Upper lobe of left lung (tissue), 6 donors: ENCODE measurements around the gene CAMK2G. TPM values are rescaled to one million over a fixed set of nuclear protein-coding genes. Genes with fewer than 3 reads are reported as not detected.

Source experiments
- ATAC-seq, 2 donors: fragments of 200-7000 bp; cut with Tn5 transposase; one replicate each; pipeline ENCODE4 v1.9.1; 2022; ENCODE audit warnings: mild to moderate bottlenecking in 2 of 2, moderate library complexity in 2 of 2; ENCODE audit not compliant: low FRiP score in 2 of 2
- DNase-seq, 2 donors: peaks; one replicate each; pipeline ENCODE4 v3.0.0-alpha.2; 2019 to 2020
- H3K27ac ChIP-seq, 4 donors: fragments of 200-600 bp; sonication (generic); one replicate each; pipeline ENCODE4 v1.5.1; 2016 to 2019
- H3K27me3 ChIP-seq, 4 donors: fragments of 200-600 bp; sonication (generic); one replicate each; pipeline ENCODE4 v1.5.1; 2017 to 2019
- H3K36me3 ChIP-seq, 4 donors: fragments of 200-600 bp; sonication (generic); one replicate each; pipeline ENCODE4 v1.5.1; 2016 to 2019
- H3K4me1 ChIP-seq, 4 donors: fragments of 200-600 bp; sonication (generic); one replicate each; pipeline ENCODE4 v1.5.1; 2018 to 2019
- H3K4me3 ChIP-seq, 4 donors: fragments of 200-600 bp; sonication (generic); one replicate each; pipeline ENCODE4 v1.5.1; 2017 to 2019; ENCODE audit warnings: mild to moderate bottlenecking in 2 of 4, moderate library complexity in 1 of 4
- H3K9me3 ChIP-seq, 4 donors: fragments of 200-600 bp; sonication (generic); one replicate each; pipeline ENCODE4 v1.5.1; 2018 to 2019
- EP300 ChIP-seq, 4 donors: sonication (generic); formaldehyde crosslinking; IDR thresholded peaks; one replicate each; pipeline ENCODE4 v1.5.1; 2017; ENCODE audit warnings: antibody characterized with exemption in 4 of 4, control low read depth in 2 of 4
- POLR2A ChIP-seq, 4 donors: fragments of 450-650 bp; IDR thresholded peaks; one replicate each; pipeline ENCODE4 v1.5.1; 2016 to 2017; ENCODE audit warnings: antibody characterized with exemption in 4 of 4, mild to moderate bottlenecking in 2 of 4
- POLR2AphosphoS5 ChIP-seq, 2 donors: sonication (generic); formaldehyde crosslinking; IDR thresholded peaks; one replicate each; pipeline ENCODE4 v1.5.1; 2017; ENCODE audit warnings: antibody characterized with exemption in 2 of 2
- WGBS, 2 donors: methylation state at CpG; one replicate each; pipeline ENCODE4 v1.1.5; 2017 to 2018; 5-methylcytosine and 5-hydroxymethylcytosine counted together
- total RNA-seq, 6 donors: library from RNA; depleted of rRNA in 4 of 6; stranded (reverse); fragments of >200 nt in 4 of 6; gene quantifications; one replicate each; pipeline versions ENCODE4 v1.1.0 to v1.2.1, GENCODE V29; 2016 to 2021
- TF ChIP-seq, protein P1 (sequence below), 6 experiments: fragments of 450-650 bp in 4 of 6; fragments of 200-600 bp in 2 of 6; sonication (generic) in 2 of 6; IDR thresholded peaks; one replicate each; pipeline ENCODE4 v1.5.1; 2016 to 2019; ENCODE audit warnings: antibody characterized with exemption in 6 of 6
- donor health status: DM: no; HTN: no; CAD: no; lungs with moderate emphysema.
- donor health status: DM: no; HTN: yes; CAD: no; lungs with severe emphysema.

The CAMK2G gene
- total RNA-seq, 6 donors from 2014 or later = 25.7 to 52.3 (median 43.0) TPM

DNA sequence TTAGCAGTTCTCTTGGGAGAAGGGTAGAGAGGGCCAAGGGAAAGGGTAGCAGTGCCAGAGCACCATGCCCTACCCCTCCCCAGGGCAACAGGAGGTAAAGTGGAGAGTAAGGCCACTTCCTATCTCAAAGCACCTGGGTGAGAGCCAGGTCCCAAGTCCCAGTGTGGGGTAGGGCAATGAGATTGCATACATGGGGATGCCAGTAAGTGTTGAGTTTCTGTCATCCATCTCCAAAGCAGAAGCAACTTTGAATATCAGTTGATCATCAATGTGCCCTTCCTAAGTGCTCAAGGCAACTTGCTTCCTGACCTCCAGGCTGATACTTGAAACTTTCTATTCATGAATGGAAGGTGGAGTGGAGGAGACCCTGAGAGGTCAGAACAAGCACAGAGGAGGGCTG lies 2.2 kb upstream of the CAMK2G start:
- no peaks in the 10 kb centered on the region for H3K27me3 ChIP-seq
- DNase-seq (peak in 1 of 2 donors; percentile 59), ATAC-seq (no peak)
- no peaks in the 10 kb centered on the region for H3K36me3 ChIP-seq
- peak overlapping the region in 2 of 4 donors; percentile 61 to 75 for H3K27ac ChIP-seq
- no peak overlapping the region for H3K4me3 ChIP-seq
- TF ChIP-seq POLR2AphosphoS5 (IDR thresholded peaks at IDR 0.05) (no peak), POLR2A (IDR thresholded peaks at IDR 0.05) (no peak), EP300 (IDR thresholded peaks at IDR 0.05) (no peak)
- TF ChIP-seq, protein P1, sequence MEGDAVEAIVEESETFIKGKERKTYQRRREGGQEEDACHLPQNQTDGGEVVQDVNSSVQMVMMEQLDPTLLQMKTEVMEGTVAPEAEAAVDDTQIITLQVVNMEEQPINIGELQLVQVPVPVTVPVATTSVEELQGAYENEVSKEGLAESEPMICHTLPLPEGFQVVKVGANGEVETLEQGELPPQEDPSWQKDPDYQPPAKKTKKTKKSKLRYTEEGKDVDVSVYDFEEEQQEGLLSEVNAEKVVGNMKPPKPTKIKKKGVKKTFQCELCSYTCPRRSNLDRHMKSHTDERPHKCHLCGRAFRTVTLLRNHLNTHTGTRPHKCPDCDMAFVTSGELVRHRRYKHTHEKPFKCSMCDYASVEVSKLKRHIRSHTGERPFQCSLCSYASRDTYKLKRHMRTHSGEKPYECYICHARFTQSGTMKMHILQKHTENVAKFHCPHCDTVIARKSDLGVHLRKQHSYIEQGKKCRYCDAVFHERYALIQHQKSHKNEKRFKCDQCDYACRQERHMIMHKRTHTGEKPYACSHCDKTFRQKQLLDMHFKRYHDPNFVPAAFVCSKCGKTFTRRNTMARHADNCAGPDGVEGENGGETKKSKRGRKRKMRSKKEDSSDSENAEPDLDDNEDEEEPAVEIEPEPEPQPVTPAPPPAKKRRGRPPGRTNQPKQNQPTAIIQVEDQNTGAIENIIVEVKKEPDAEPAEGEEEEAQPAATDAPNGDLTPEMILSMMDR (IDR thresholded peaks at IDR 0.05) = no peak
- peaks cover 27 to 54% (median 42%) of the 10 kb centered on the region in 4 donors for H3K4me1 ChIP-seq
- H3K9me3 ChIP-seq = no peaks in the 10 kb centered on the region

DNA sequence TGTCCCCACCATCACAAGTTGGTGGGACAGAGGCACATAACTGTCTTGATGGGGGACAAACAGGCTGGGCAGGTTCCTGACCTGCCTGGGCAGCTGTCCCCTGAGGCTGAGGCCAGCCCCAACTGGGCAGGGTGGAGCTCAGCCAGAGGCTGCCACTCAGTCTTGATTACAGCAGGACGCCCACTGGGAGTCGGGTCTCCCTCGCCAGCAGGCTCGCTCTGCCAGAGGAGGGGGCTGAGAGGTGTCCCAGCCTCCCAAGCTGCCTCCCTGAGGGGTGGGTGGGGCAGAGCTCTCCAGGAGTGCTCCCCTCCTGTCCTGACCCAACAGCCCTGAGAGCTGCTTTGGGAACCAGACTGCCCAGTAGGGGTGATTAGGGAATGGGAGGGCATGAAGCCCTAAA lies 1.8 kb upstream of the CAMK2G start:
- H3K27ac ChIP-seq = peak overlapping the region in 2 of 4 donors; percentile 61 to 75
- no peaks in the 10 kb centered on the region for H3K9me3 ChIP-seq
- H3K27me3 ChIP-seq = no peaks in the 10 kb centered on the region
- no CpG with 5 or more reads among the region's 4 CpGs for WGBS, 2 donors
- TF ChIP-seq POLR2A (IDR thresholded peaks at IDR 0.05) (no peak), POLR2AphosphoS5 (IDR thresholded peaks at IDR 0.05) (no peak), EP300 (IDR thresholded peaks at IDR 0.05) (no peak)
- TF ChIP-seq, protein P1 (IDR thresholded peaks at IDR 0.05) = no peak
- peak in 1 of 2 donors; percentile 47 for DNase-seq
- no peak overlapping the region for H3K4me3 ChIP-seq
- no peak for ATAC-seq
- H3K36me3 ChIP-seq = no peaks in the 10 kb centered on the region
- H3K4me1 ChIP-seq = peaks cover 30 to 58% (median 45%) of the 10 kb centered on the region in 4 donors

DNA sequence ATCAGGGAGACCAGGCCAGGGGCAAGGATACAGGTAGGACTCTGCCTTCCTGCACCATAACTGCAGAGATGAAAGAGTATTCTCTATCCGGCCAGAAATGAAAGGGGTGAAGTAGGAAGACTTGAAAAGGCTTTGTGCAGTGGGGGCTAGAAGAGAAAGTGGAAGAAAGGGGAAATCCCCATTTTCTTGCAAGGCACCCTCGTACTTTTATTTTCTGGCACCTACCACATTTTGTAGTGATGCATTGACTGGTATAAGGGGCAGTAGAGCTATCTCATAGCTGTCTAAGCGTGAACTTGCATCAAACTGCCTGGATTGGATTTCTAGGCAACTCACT lies 752 bp upstream of the CAMK2G start:
- Histone ChIP-seq H3K9me3 (no peaks in the 10 kb centered on the region), H3K27ac (peak overlapping the region in 3 of 4 donors; percentile 42 to 91 (median 76)), H3K36me3 (peaks cover 0 to 5% (median 2%) of the 10 kb centered on the region in 4 donors), H3K4me1 (peaks cover 31 to 58% (median 45%) of the 10 kb centered on the region in 4 donors), H3K4me3 (peak overlapping the region in 3 of 4 donors; percentile 94 to 99 (median 95)), H3K27me3 (no peaks in the 10 kb centered on the region)
- DNase-seq (no peak), ATAC-seq (no peak)
- no peak for TF ChIP-seq POLR2AphosphoS5 (IDR thresholded peaks at IDR 0.05)
- no peak for TF ChIP-seq POLR2A (IDR thresholded peaks at IDR 0.05)
- TF ChIP-seq, protein P1 (IDR thresholded peaks at IDR 0.05) = no peak
- TF ChIP-seq EP300 (IDR thresholded peaks at IDR 0.05) = no peak
- 29 to 38% methylated on average over 3 of the region's 3 CpGs for WGBS, 2 donors

DNA sequence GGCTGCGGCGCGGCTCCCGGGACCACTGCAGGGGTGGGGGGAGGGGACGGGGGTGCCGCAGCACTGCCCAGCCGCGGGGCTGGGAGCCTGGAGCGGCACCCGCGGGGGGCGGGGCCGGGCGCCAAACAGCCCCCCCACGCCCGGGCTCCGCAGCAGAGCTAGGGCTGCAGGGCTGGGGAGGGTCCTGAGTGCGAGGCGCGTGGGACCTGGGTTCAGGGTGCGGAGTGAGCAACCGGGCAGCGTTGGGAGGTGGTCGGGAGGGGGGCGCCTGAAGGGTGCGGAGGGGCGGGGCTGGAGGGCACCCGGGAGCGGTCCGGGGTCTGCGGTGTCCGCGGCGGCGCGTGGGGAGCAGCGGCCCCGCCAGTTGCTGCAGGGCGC lies 528 bp downstream of the CAMK2G start:
- TF ChIP-seq, protein P1 (IDR thresholded peaks at IDR 0.05) = no peak
- TF ChIP-seq EP300 (IDR thresholded peaks at IDR 0.05) (no peak), POLR2A (IDR thresholded peaks at IDR 0.05) (no peak), POLR2AphosphoS5 (IDR thresholded peaks at IDR 0.05) (no peak)
- H3K27ac ChIP-seq = peak overlapping the region; percentile 42 to 91 (median 58)
- ATAC-seq (peak in 1 of 2 donors; percentile 5), DNase-seq (no peak)
- peaks cover 0 to 15% (median 7%) of the 10 kb centered on the region in 4 donors for H3K36me3 ChIP-seq
- WGBS, 2 donors = no CpG with 5 or more reads among the region's 39 CpGs
- H3K4me3 ChIP-seq = peak overlapping the region; percentile 94 to 99 (median 94)
- no peaks in the 10 kb centered on the region for H3K27me3 ChIP-seq
- H3K9me3 ChIP-seq = no peaks in the 10 kb centered on the region
- H3K4me1 ChIP-seq = peaks cover 25 to 50% (median 43%) of the 10 kb centered on the region in 4 donors
